ENCODE measurements around the gene PDXDC1. TPM values are rescaled to one million over a fixed set of nuclear protein-coding genes. Genes with fewer than 3 reads are reported as not detected.
"Not testable (repeated sequence)": the region's sequence is repeated elsewhere in the genome, so short reads cannot be mapped to it uniquely, and the experiment has no call there.

PDXDC1 gene
- total RNA-seq, 1 experiment from 2014 or later: 107 TPM

DNA sequence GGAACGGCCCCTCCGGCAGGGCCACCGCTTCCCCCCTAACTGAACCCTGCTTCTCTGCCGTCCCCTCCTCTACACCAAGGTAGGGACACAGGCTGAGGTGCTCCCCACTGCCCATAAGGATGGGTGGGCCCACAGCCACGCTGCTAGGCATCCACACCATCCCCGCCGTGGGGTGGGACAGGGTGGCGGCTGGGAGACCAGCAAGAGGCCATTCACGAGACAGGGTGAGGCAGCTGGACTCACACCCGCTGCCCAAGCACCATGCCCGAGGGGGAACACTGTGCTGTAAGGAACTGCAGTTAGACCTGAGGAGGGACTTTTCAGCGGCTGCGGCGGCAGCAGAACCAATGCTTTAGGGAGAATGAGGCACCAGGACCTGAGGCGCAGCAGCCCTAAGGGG, 166.8 kb downstream of the PDXDC1 start:
- Mint-ChIP-seq H3K9me3 (no peaks in the 10 kb centered on the region), H3K4me1 (peaks cover 23% of the 10 kb centered on the region), H3K4me3 (no peak overlapping the region), H3K27ac (peak overlapping the region; percentile 87), H3K27me3 (ENCODE audit: low read depth) (no peaks in the 10 kb centered on the region; the same call in 1 of the 2 replicates), H3K36me3 (no peaks in the 10 kb centered on the region)
- ATAC-seq: no peak
- TF ChIP-seq ATF6 (CRISPR knock-in tag; IDR thresholded peaks at IDR 0.05) (no peak), NR2C2 (CRISPR knock-in tag; IDR thresholded peaks at IDR 0.05) (no peak)
- TF ChIP-seq, protein P1, sequence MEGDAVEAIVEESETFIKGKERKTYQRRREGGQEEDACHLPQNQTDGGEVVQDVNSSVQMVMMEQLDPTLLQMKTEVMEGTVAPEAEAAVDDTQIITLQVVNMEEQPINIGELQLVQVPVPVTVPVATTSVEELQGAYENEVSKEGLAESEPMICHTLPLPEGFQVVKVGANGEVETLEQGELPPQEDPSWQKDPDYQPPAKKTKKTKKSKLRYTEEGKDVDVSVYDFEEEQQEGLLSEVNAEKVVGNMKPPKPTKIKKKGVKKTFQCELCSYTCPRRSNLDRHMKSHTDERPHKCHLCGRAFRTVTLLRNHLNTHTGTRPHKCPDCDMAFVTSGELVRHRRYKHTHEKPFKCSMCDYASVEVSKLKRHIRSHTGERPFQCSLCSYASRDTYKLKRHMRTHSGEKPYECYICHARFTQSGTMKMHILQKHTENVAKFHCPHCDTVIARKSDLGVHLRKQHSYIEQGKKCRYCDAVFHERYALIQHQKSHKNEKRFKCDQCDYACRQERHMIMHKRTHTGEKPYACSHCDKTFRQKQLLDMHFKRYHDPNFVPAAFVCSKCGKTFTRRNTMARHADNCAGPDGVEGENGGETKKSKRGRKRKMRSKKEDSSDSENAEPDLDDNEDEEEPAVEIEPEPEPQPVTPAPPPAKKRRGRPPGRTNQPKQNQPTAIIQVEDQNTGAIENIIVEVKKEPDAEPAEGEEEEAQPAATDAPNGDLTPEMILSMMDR (IDR thresholded peaks at IDR 0.05): no peak
- ChIA-PET POLR2A (no interaction called here), CTCF (no interaction called here)
- DNase-seq (ENCODE audit: low spot score): no peak

- H3K4me1 Mint-ChIP-seq: peaks cover 28% of the 10 kb centered on the region
- H3K27me3 Mint-ChIP-seq (ENCODE audit: low read depth); H3K9me3 Mint-ChIP-seq; CTCF ChIA-PET; H3K36me3 Mint-ChIP-seq; POLR2A ChIA-PET; DNase-seq (ENCODE audit: low spot score); H3K4me3 Mint-ChIP-seq; ATAC-seq; H3K27ac Mint-ChIP-seq: not testable (repeated sequence)
Measured at GRCh38 chr16:15142107-15142890, 167.5 kb downstream of the PDXDC1 start.

GRCh38 chr16:15142891-15143600, 168.2 kb downstream of the PDXDC1 start:
- peaks cover 31% of the 10 kb centered on the region for H3K4me1 Mint-ChIP-seq
- DNase-seq (ENCODE audit: low spot score); H3K36me3 Mint-ChIP-seq; ATAC-seq; H3K27me3 Mint-ChIP-seq (ENCODE audit: low read depth); H3K27ac Mint-ChIP-seq; H3K9me3 Mint-ChIP-seq; H3K4me3 Mint-ChIP-seq; POLR2A ChIA-PET; CTCF ChIA-PET: not testable (repeated sequence)

GRCh38 chr16:15143601-15144091, 168.8 kb downstream of the PDXDC1 start:
- POLR2A ChIA-PET; H3K4me3 Mint-ChIP-seq; H3K27me3 Mint-ChIP-seq (ENCODE audit: low read depth); H3K9me3 Mint-ChIP-seq; DNase-seq (ENCODE audit: low spot score); CTCF ChIA-PET; H3K36me3 Mint-ChIP-seq; H3K27ac Mint-ChIP-seq: not testable (repeated sequence)
- TF ChIP-seq ETV6 (CRISPR knock-in tag; IDR thresholded peaks at IDR 0.05): 0 out of 2 replicates have a peak, but pooled peaks have one; percentile 24
- peaks cover 32% of the 10 kb centered on the region for H3K4me1 Mint-ChIP-seq
- ATAC-seq: peak; percentile 48

GRCh38 chr16:15144092-15144631, 169.3 kb downstream of the PDXDC1 start:
- peak; percentile 18 for ATAC-seq
- POLR2A ChIA-PET; CTCF ChIA-PET; H3K27me3 Mint-ChIP-seq (ENCODE audit: low read depth); H3K36me3 Mint-ChIP-seq; H3K9me3 Mint-ChIP-seq: not testable (repeated sequence)
- Mint-ChIP-seq H3K4me3 (peak overlapping the region; percentile 30), H3K27ac (peak overlapping the region; percentile 97), H3K4me1 (peaks cover 35% of the 10 kb centered on the region)
- DNase-seq (ENCODE audit: low spot score): peak; percentile 52

- CTCF ChIA-PET; H3K27me3 Mint-ChIP-seq (ENCODE audit: low read depth); H3K36me3 Mint-ChIP-seq; H3K9me3 Mint-ChIP-seq; ATAC-seq; POLR2A ChIA-PET; DNase-seq (ENCODE audit: low spot score): not testable (repeated sequence)
- Mint-ChIP-seq H3K27ac (peak overlapping the region; percentile 97), H3K4me3 (peak overlapping the region; percentile 30), H3K4me1 (peaks cover 37% of the 10 kb centered on the region)
Measured at GRCh38 chr16:15144781-15145417, 170.1 kb downstream of the PDXDC1 start.

- H3K27me3 Mint-ChIP-seq (ENCODE audit: low read depth); CTCF ChIA-PET; H3K36me3 Mint-ChIP-seq; POLR2A ChIA-PET; DNase-seq (ENCODE audit: low spot score); H3K9me3 Mint-ChIP-seq; H3K4me3 Mint-ChIP-seq; ATAC-seq: not testable (repeated sequence)
- H3K4me1 Mint-ChIP-seq: peaks cover 37% of the 10 kb centered on the region
- H3K27ac Mint-ChIP-seq: peak overlapping the region; percentile 70
Measured at GRCh38 chr16:15145418-15146263, 170.8 kb downstream of the PDXDC1 start.

DNA sequence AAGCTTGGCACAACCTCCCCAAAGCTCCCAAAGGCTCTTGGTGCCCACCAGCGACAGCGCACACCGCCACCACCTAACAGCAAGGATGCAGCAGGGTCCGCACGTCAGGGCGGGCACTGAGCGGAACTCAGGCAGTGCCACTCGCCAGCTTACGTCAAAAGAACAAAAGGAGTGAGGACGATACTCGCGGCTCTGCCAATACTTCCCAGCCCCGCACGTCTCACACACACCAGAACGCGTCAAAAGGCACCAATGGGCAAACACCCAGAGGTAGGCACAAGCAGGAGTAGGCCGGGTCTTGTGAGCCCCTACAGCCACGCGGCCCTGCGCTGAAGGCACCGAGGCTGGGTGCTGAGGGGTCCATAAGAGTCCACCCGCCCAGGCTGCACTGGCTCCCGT, 171.4 kb downstream of the PDXDC1 start:
- peak overlapping the region; percentile 70 for H3K27ac Mint-ChIP-seq
- DNase-seq (ENCODE audit: low spot score); H3K27me3 Mint-ChIP-seq (ENCODE audit: low read depth); CTCF ChIA-PET; POLR2A ChIA-PET; H3K36me3 Mint-ChIP-seq; H3K9me3 Mint-ChIP-seq; ATAC-seq; H3K4me3 Mint-ChIP-seq: not testable (repeated sequence)
- peaks cover 37% of the 10 kb centered on the region for H3K4me1 Mint-ChIP-seq

DNA sequence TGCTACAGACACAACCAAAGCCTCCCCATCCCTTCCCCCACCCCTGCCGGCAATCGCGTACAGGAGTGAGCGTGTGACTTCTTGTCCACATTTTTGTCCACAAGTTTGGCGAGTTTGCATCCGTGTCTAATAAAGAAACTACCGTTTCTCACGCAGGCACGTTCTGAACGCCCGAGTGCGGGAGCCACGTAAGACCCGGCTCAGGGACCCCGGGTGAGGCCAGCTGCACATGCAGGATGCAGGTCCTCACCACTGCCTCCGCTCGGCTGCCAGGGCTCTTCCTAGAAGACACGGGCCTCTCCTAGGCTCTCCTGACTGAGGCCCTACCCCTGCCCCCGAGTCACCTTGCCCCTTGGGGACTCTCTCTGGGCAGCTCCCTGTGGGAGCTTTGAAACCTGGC, 174.0 kb downstream of the PDXDC1 start:
- H3K4me3 Mint-ChIP-seq; POLR2A ChIA-PET; H3K27me3 Mint-ChIP-seq (ENCODE audit: low read depth); H3K9me3 Mint-ChIP-seq; ATAC-seq; DNase-seq (ENCODE audit: low spot score); H3K36me3 Mint-ChIP-seq; CTCF ChIA-PET; H3K27ac Mint-ChIP-seq: not testable (repeated sequence)
- peaks cover 33% of the 10 kb centered on the region for H3K4me1 Mint-ChIP-seq
